ENCODE results near the gene C1QTNF2.

- TF ChIP-seq CTCF (IDR thresholded peaks at IDR 0.05): no peak
- no peak for TF ChIP-seq POLR2A (IDR thresholded peaks at IDR 0.05)
These were observed 27.1 kb upstream of the C1QTNF2 start for GRCh38 chr5:160397492-160397891.

Data from thyroid gland (tissue), 4 donors.